Osteocyte (in vitro differentiated cells): ENCODE data around the gene GALNT15. TPM values are rescaled to one million over a fixed set of nuclear protein-coding genes. Genes with fewer than 3 reads are reported as not detected.

ENCODE experiments used
- DNase-seq: peaks from one replicate; pipeline ENCODE4 v3.0.0; 2021; ENCODE audit warnings: mixed read lengths; ENCODE audit not compliant: unreplicated experiment; ENCODE audit errors: extremely low spot score
- H3K27ac Mint-ChIP-seq: one replicate; pipeline ENCODE4 v1.8.0; 2021; ENCODE audit warnings: mild to moderate bottlenecking, mixed read lengths; ENCODE audit not compliant: unreplicated experiment
- H3K27me3 Mint-ChIP-seq: one replicate; pipeline ENCODE4 v1.8.0; 2021; ENCODE audit warnings: mixed read lengths; ENCODE audit not compliant: unreplicated experiment
- H3K36me3 Mint-ChIP-seq: one replicate; pipeline ENCODE4 v1.8.0; 2021; ENCODE audit warnings: mixed read lengths; ENCODE audit not compliant: unreplicated experiment
- H3K4me1 Mint-ChIP-seq: one replicate; pipeline ENCODE4 v1.8.0; 2021; ENCODE audit warnings: mixed read lengths; ENCODE audit not compliant: unreplicated experiment
- H3K4me3 Mint-ChIP-seq: one replicate; pipeline ENCODE4 v1.8.0; 2021; ENCODE audit warnings: mild to moderate bottlenecking, moderate library complexity, mixed read lengths; ENCODE audit not compliant: unreplicated experiment
- H3K9me3 Mint-ChIP-seq: one replicate; pipeline ENCODE4 v1.8.0; 2021; ENCODE audit warnings: mixed read lengths; ENCODE audit not compliant: unreplicated experiment
- total RNA-seq: library from RNA; stranded (reverse); gene quantifications from 2 replicates; pipeline ENCODE4 v1.2.1, GENCODE V29; 2021
- TF ChIP-seq, protein P1 (sequence below): fragments of 200-600 bp; sonication (generic); IDR thresholded peaks from 2 replicates; pipeline ENCODE4 v1.5.0; 2021; ENCODE audit warnings: antibody characterized with exemption, mild to moderate bottlenecking, moderate library complexity

GALNT15 gene
- total RNA-seq, 1 donor from 2014 or later: 0.56 TPM

DNA sequence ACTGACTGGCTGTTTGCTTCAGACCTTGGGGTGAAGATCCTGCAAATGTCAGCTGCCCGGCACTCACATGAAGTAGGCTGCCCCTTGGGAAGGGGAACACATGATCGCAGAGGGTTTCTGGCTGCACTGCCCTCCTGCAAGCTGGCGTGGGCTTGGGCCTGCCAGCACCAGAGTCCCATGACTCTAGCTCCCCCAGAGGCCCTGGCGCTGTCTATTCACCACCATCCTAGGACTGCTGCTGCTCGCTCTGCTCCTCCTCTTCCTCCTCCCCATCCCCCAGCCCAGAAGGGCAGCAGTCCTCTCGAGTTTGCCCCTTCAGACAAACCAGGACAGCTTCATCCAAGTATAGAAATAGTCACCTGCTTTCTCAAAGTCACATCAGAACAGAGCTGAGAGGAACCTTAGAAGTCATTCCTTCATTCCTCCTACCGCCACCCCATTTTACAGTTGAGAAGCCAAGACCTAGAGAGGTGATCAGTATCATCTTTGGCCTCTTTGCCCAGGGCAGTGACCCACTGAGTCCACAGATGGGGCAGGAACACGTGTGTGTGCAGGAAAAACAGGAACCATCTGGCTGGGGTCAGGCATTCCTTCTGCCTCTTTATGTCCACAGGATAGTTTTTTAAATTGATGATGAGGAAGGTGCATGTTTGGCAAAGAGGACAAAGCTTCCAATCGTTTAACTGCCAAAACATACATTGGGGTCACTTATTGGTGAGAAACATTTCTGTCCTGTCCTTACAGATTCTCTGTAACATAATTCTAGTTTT is 77.0 kb downstream of the GALNT15 start:
- TF ChIP-seq, protein P1, sequence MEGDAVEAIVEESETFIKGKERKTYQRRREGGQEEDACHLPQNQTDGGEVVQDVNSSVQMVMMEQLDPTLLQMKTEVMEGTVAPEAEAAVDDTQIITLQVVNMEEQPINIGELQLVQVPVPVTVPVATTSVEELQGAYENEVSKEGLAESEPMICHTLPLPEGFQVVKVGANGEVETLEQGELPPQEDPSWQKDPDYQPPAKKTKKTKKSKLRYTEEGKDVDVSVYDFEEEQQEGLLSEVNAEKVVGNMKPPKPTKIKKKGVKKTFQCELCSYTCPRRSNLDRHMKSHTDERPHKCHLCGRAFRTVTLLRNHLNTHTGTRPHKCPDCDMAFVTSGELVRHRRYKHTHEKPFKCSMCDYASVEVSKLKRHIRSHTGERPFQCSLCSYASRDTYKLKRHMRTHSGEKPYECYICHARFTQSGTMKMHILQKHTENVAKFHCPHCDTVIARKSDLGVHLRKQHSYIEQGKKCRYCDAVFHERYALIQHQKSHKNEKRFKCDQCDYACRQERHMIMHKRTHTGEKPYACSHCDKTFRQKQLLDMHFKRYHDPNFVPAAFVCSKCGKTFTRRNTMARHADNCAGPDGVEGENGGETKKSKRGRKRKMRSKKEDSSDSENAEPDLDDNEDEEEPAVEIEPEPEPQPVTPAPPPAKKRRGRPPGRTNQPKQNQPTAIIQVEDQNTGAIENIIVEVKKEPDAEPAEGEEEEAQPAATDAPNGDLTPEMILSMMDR: no peak
- H3K36me3 Mint-ChIP-seq: no peaks in the 10 kb centered on the region
- no peak overlapping the region for H3K27ac Mint-ChIP-seq
- H3K4me3 Mint-ChIP-seq: no peak overlapping the region
- no peaks in the 10 kb centered on the region for H3K4me1 Mint-ChIP-seq
- H3K27me3 Mint-ChIP-seq: peaks cover 2% of the 10 kb centered on the region
- no peaks in the 10 kb centered on the region for H3K9me3 Mint-ChIP-seq
- no peak for DNase-seq

DNA sequence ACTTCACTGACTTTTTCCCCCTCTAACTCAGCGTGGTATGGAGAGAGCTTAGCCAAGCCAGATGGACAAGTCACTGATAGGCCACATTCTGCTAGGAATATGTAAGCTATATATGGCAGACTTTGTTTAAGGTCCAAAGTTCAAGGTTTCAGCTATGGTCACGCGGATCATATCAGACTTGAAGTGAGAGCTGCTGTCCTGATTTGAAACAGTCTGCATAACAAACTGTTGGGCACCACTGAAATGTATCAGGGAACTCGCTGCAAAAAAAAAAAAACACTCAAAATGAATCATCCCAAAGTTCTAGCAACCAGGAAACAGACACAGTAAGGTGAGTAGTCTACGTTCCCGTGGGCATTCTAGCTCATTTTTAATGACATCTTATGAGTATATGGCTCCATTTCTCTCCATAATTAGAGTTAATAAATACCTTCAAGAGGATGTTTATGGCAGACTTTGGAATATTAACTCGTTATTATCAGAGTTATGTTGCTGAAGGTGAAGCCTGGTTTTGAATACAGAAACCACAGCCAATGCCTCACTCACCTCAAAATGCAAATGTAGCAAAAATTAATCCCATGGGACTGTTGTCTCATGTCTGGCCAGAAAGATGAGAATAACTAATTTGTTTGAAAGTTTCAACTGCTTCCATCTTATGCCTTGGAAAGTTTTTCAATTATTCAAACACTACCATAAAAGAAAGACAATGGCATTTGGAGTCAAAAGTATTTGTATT is 77.9 kb downstream of the GALNT15 start:
- Mint-ChIP-seq H3K4me1 (no peaks in the 10 kb centered on the region), H3K4me3 (no peak overlapping the region), H3K27me3 (peaks cover 2% of the 10 kb centered on the region), H3K27ac (no peak overlapping the region), H3K9me3 (no peaks in the 10 kb centered on the region), H3K36me3 (no peaks in the 10 kb centered on the region)
- no peak for DNase-seq
- TF ChIP-seq, protein P1: no peak

DNA sequence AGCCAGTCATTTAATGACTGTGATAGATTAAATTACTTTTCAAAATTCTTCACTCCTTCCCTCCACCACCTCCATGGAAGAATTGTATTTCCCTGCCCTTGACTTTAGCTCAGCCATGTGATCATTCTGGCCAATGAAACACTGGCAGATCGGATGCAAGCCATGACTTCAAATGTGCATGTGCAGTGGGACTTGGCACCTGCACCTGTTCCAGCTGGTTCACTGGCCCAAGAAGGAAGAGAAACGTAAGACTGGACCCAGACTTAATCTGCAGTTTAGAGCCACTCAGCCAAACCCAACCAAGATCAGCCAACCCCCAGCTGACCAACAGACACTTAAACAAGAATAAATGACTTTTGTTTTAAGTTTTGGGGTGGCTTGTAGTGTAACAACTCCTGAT is 78.5 kb downstream of the GALNT15 start:
- Mint-ChIP-seq H3K9me3 (no peaks in the 10 kb centered on the region), H3K36me3 (no peaks in the 10 kb centered on the region), H3K27ac (no peak overlapping the region), H3K4me3 (no peak overlapping the region), H3K27me3 (peaks cover 2% of the 10 kb centered on the region), H3K4me1 (no peaks in the 10 kb centered on the region)
- TF ChIP-seq, protein P1: no peak
- DNase-seq: no peak

- Mint-ChIP-seq H3K27ac (no peak overlapping the region), H3K9me3 (no peaks in the 10 kb centered on the region), H3K4me3 (no peak overlapping the region), H3K27me3 (peaks cover 2% of the 10 kb centered on the region), H3K4me1 (no peaks in the 10 kb centered on the region), H3K36me3 (no peaks in the 10 kb centered on the region)
- no peak for DNase-seq
- TF ChIP-seq, protein P1: no peak
These were observed 79.1 kb downstream of the GALNT15 start for GRCh38 chr3:16253601-16254000.

DNA sequence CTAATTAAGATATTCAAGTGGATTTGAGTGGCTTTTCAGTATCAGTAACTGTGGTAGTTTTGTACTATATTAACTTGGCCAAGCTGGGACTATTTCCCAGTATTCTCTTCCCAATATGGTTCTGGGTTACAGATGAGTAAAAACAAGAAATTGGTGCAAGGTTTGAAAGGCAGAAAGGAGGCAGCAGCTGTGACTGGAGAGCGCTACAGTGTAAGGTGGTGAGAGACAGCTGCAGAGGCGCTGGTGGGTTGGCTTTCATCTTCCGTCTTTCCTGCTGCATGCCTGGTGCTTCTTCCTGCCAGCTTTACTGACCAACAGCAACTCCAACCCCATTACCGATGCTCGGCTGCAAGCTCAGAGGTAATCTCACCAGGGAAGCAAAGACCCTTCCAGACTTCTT is 80.4 kb downstream of the GALNT15 start:
- TF ChIP-seq, protein P1: no peak
- no peak for DNase-seq
- Mint-ChIP-seq H3K4me3 (no peak overlapping the region), H3K36me3 (peaks cover 6% of the 10 kb centered on the region), H3K4me1 (no peaks in the 10 kb centered on the region), H3K27me3 (peaks cover 2% of the 10 kb centered on the region), H3K9me3 (no peaks in the 10 kb centered on the region), H3K27ac (no peak overlapping the region)
